Endothelial cell of umbilical vein (primary cell): ENCODE results near the gene ACBD7. TPM values are rescaled to one million over a fixed set of nuclear protein-coding genes. Genes with fewer than 3 reads are reported as not detected.

Experiments used
- BruUV-seq: library from RNA; stranded (reverse); fragments of 400-500 nt; replicated peaks from 2 replicates; lab custom pipeline; 2021; lab: Mats Ljungman, UMichigan
- CTCF ChIA-PET: fragments of 300-600, 350-600 bp; sonication (Branson Sonifier 250); formaldehyde crosslinking; loops from one replicate; lab custom pipeline; 2021; ENCODE audit warnings: antibody characterized with exemption, inconsistent platforms; lab: Charles Lee
- POLR2A ChIA-PET: fragments of 300-600, 350-600 bp; sonication (Branson Sonifier 250); formaldehyde crosslinking; loops from one replicate; lab custom pipeline; 2021; ENCODE audit warnings: antibody characterized with exemption, inconsistent platforms; lab: Charles Lee
- DNase-seq: peaks from one replicate; pipeline ENCODE4 v3.0.0-alpha.2; 2011; ENCODE audit warnings: low read depth, low spot score
- FAIRE-seq: peaks from 2 replicates; lab custom pipeline; 2011; peaks lifted over from hg19 to GRCh38; lab: Jason Lieb, UNC
- H2AFZ ChIP-seq: 2 replicates; pipeline ENCODE4 v1.6.0; 2012; ENCODE audit warnings: low read depth, low read length, control low read depth, inconsistent platforms
- H3K27ac ChIP-seq: 2 replicates; pipeline ENCODE4 v1.5.1; 2011; ENCODE audit warnings: low read depth, mild to moderate bottlenecking, control low read depth, low read length, moderate library complexity; ENCODE audit not compliant: insufficient read depth
- H3K27me3 ChIP-seq, 2 experiments: 2 replicates each; pipeline versions ENCODE4 v1.6.0 to v1.6.1; 2011; ENCODE audit warnings: low read length in 2 of 2, mixed read lengths in 1 of 2; ENCODE audit not compliant: control insufficient read depth in 2 of 2, insufficient read depth in 2 of 2
- H3K36me3 ChIP-seq, 2 experiments: 2 replicates in 1 of 2; 3 replicates in 1 of 2; pipeline ENCODE4 v1.5.1; 2011; ENCODE audit warnings: low read length in 2 of 2, mild to moderate bottlenecking in 1 of 2, moderate library complexity in 1 of 2; ENCODE audit not compliant: control insufficient read depth in 2 of 2, insufficient read depth in 2 of 2; ENCODE audit errors: extremely low read depth in 1 of 2
- H3K4me1 ChIP-seq: 3 replicates; pipeline ENCODE4 v1.5.1; 2011; ENCODE audit warnings: mild to moderate bottlenecking, low read length; ENCODE audit not compliant: control insufficient read depth, insufficient read depth; ENCODE audit errors: extremely low read depth
- H3K4me2 ChIP-seq: 2 replicates; pipeline ENCODE4 v1.6.1; 2011; ENCODE audit warnings: low read length, control low read depth, mixed read lengths; ENCODE audit not compliant: insufficient read depth
- H3K4me3 ChIP-seq, 3 experiments: fragments of 200-600 bp in 1 of 3; sonication (generic), shearing (Covaris generic) in 1 of 3; replicated peaks in 1 of 3; 2 replicates each; pipeline ENCODE4 v1.5.1; 2011 to 2016; ENCODE audit warnings: control low read depth in 3 of 3, low read length in 3 of 3, mild to moderate bottlenecking in 2 of 3, inconsistent platforms in 1 of 3, low read depth in 1 of 3, moderate library complexity in 1 of 3; ENCODE audit not compliant: insufficient read depth in 1 of 3
- H3K79me2 ChIP-seq: 2 replicates; pipeline ENCODE4 v1.6.0; 2012; ENCODE audit warnings: low read length, inconsistent platforms; ENCODE audit not compliant: control insufficient read depth, insufficient read depth
- H3K9ac ChIP-seq: replicated peaks from 2 replicates; pipeline ENCODE3; 2011; ENCODE audit warnings: low read length, control low read depth; ENCODE audit not compliant: insufficient read depth; ENCODE audit errors: extremely low read depth
- H3K9me1 ChIP-seq: replicated peaks from 3 replicates; pipeline ENCODE4 v1.6.0; 2011; ENCODE audit warnings: mild to moderate bottlenecking, low read length; ENCODE audit not compliant: control insufficient read depth, insufficient read depth; ENCODE audit errors: extremely low read depth
- H3K9me3 ChIP-seq: replicated peaks from 2 replicates; pipeline ENCODE4 v1.5.1; 2012; ENCODE audit warnings: low read length, inconsistent platforms; ENCODE audit not compliant: control insufficient read depth, insufficient read depth
- H4K20me1 ChIP-seq: replicated peaks from 2 replicates; pipeline ENCODE3; 2011; ENCODE audit warnings: mild to moderate bottlenecking, low read length; ENCODE audit not compliant: control insufficient read depth, insufficient read depth; ENCODE audit errors: extremely low read depth
- CTCF ChIP-seq, 2 donors: IDR thresholded peaks; 1 replicate in 1 of 2; 2 replicates in 1 of 2; pipeline ENCODE4 v1.5.1; 2011; ENCODE audit warnings: low read length in 2 of 2, mild to moderate bottlenecking in 2 of 2, moderate library complexity in 2 of 2, control low read depth in 1 of 2, inconsistent platforms in 1 of 2, low read depth in 1 of 2; ENCODE audit not compliant: insufficient read depth in 1 of 2; ENCODE audit errors: extremely low read depth in 1 of 2
- EZH2 ChIP-seq: IDR thresholded peaks from 2 replicates; pipeline ENCODE4 v1.6.1; 2012; ENCODE audit warnings: borderline replicate concordance, low read depth, mild to moderate bottlenecking, moderate library complexity, low read length, inconsistent platforms; ENCODE audit not compliant: severe bottlenecking
- FOS ChIP-seq: IDR thresholded peaks from 2 replicates; pipeline ENCODE4 v1.6.1; 2011; ENCODE audit warnings: mild to moderate bottlenecking, low read length, moderate library complexity, borderline replicate concordance; ENCODE audit not compliant: insufficient read depth
- GATA2 ChIP-seq: IDR thresholded peaks from 2 replicates; pipeline ENCODE4 v1.7.0; 2011; ENCODE audit warnings: low read depth, mild to moderate bottlenecking, moderate library complexity, mixed read lengths, low read length; ENCODE audit not compliant: insufficient read length, insufficient read depth
- JUN ChIP-seq: IDR thresholded peaks from 2 replicates; pipeline ENCODE4 v1.6.1; 2011; ENCODE audit warnings: borderline replicate concordance, low read depth; ENCODE audit not compliant: insufficient read length, insufficient read depth
- MAX ChIP-seq: IDR thresholded peaks from 2 replicates; pipeline ENCODE4 v1.6.1; 2011; ENCODE audit not compliant: insufficient read depth, insufficient read length
- MYC ChIP-seq: IDR thresholded peaks from one replicate; pipeline ENCODE4 v1.6.1; 2011; ENCODE audit warnings: mild to moderate bottlenecking, low read depth, low read length
- POLR2A ChIP-seq: IDR thresholded peaks from 2 replicates; pipeline ENCODE4 v1.6.1; 2012; ENCODE audit warnings: low read depth, mild to moderate bottlenecking, control low read depth, low read length
- POLR2AphosphoS5 ChIP-seq: IDR thresholded peaks from 2 replicates; pipeline ENCODE4 v1.6.1; 2012; ENCODE audit warnings: low read depth, mild to moderate bottlenecking, control low read depth, low read length, moderate library complexity; ENCODE audit not compliant: insufficient read depth
- dilution Hi-C: fragments of 300-500 bp; cut with MboI; formaldehyde crosslinking; loops from one replicate; pipeline ENCODE4 v1.15.0; 2019; ENCODE audit warnings: low sequenced_read_pairs; ENCODE audit not compliant: extremely low pct_ligation_motif_present
- intact Hi-C: fragments of 100-400 bp; cut with micrococcal nuclease; formaldehyde crosslinking; loops from one replicate; pipeline ENCODE4 v1.10.0; 2022
- polyA plus RNA-seq, 4 experiments: library from polyadenylated mRNA; depleted of rRNA in 3 of 4; stranded (reverse) in 3 of 4; unstranded in 1 of 4; fragments of >200 nt; gene quantifications; 2 replicates each; pipeline versions ENCODE4 v1.2.1 to v1.2.3, GENCODE V29; 2011 to 2012; ENCODE audit warnings: missing spikeins in 1 of 4
- total RNA-seq: library from RNA; stranded (reverse); gene quantifications from 2 replicates; pipeline ENCODE4 v1.2.3, GENCODE V29; 2021

Gene ACBD7
- total and polyA plus RNA-seq, 2 donors (not counting 3 experiments of a cell fraction or from before 2014, with no cell fraction given), result 1.2 to 2.8 TPM

GRCh38 chr10:15060638-15061037 is 27.9 kb downstream of the ACBD7 start:
- Histone ChIP-seq H3K27me3 (peaks cover 4 to 22% of the 10 kb centered on the region in 2 experiments), H3K9ac (no peak overlapping the region), H4K20me1 (no peaks in the 10 kb centered on the region), H3K9me3 (no peaks in the 10 kb centered on the region), H3K36me3 (no peaks in the 10 kb centered on the region), H3K4me3 (no peak overlapping the region), H2AFZ (no peak overlapping the region), H3K9me1 (no peaks in the 10 kb centered on the region), H3K4me2 (no peak overlapping the region), H3K4me1 (no peaks in the 10 kb centered on the region), H3K79me2 (no peaks in the 10 kb centered on the region), H3K27ac (no peak overlapping the region)
- POLR2A ChIA-PET, result no interaction called here
- TF ChIP-seq EZH2 (no peak), GATA2 (no peak), CTCF (IDR thresholded peaks at IDR 0.05; ENCODE audit: extremely low read depth in 1 of 2, insufficient read depth in 1 of 2, low read depth in 1 of 2, low read length in 2 of 2) (no peak), FOS (no peak), JUN (no peak)
- CTCF ChIA-PET, result interaction anchor here (0.8 kb wide), 1 partner anchor 21 kb away, joined by 3 read pairs; no protein-coding TSS in a partner anchor
- dilution Hi-C loops, result no loop called here
- BruUV-seq, result no TSS peak
- DNase-seq (no peak), FAIRE-seq (no peak)
- intact Hi-C loops, result no loop called here

GRCh38 chr10:15059914-15060313 is 28.7 kb downstream of the ACBD7 start:
- Histone ChIP-seq H3K79me2 (no peaks in the 10 kb centered on the region), H3K9me1 (no peaks in the 10 kb centered on the region), H3K4me3 (no peak overlapping the region), H3K27ac (no peak overlapping the region), H3K27me3 (peaks cover 2 to 18% of the 10 kb centered on the region in 2 experiments), H3K4me1 (no peaks in the 10 kb centered on the region), H2AFZ (no peak overlapping the region), H4K20me1 (no peaks in the 10 kb centered on the region), H3K9ac (no peak overlapping the region), H3K9me3 (no peaks in the 10 kb centered on the region), H3K36me3 (no peaks in the 10 kb centered on the region), H3K4me2 (no peak overlapping the region)
- intact Hi-C loops, result no loop called here
- no TSS peak for BruUV-seq
- no peak for FAIRE-seq
- POLR2A ChIA-PET, result no interaction called here
- CTCF ChIA-PET, result interaction anchor here (0.8 kb wide), 1 partner anchor 22 kb away, joined by 3 read pairs; no protein-coding TSS in a partner anchor
- TF ChIP-seq GATA2 (no peak), POLR2AphosphoS5 (no peak), POLR2A (no peak), JUN (no peak), MAX (no peak), EZH2 (no peak), FOS (no peak), CTCF (IDR thresholded peaks at IDR 0.05; ENCODE audit: extremely low read depth in 1 of 2, insufficient read depth in 1 of 2, low read depth in 1 of 2, low read length in 2 of 2) (no peak), MYC (no peak)
- DNase-seq, result no peak
- dilution Hi-C loops, result no loop called here
